Smooth muscle cell (in vitro differentiated cells): ENCODE measurements around the gene SEMA4D. TPM values are rescaled to one million over a fixed set of nuclear protein-coding genes. Genes with fewer than 3 reads are reported as not detected.

ENCODE experiments used
- DNase-seq: peaks from one replicate; lab custom pipeline; 2025; ENCODE audit not compliant: unreplicated experiment; lab: John Stamatoyannopoulos, UW
- H2AFZ ChIP-seq: fragments of 200-600 bp; sonication (generic); 2 replicates; pipeline ENCODE4 v1.6.0; 2016; ENCODE audit warnings: antibody characterized with exemption, low read depth, mild to moderate bottlenecking
- H3F3A ChIP-seq: fragments of 200-600 bp; sonication (generic); 2 replicates; pipeline ENCODE4 v1.6.0; 2017; ENCODE audit warnings: antibody characterized with exemption, low read depth
- H3K27ac ChIP-seq: fragments of 200-600 bp; sonication (generic); 2 replicates; pipeline ENCODE4 v1.5.1; 2016; ENCODE audit warnings: low read depth, mild to moderate bottlenecking
- H3K27me3 ChIP-seq: fragments of 200-600 bp; sonication (generic); 2 replicates; pipeline ENCODE4 v1.6.1; 2016; ENCODE audit warnings: low read depth, mild to moderate bottlenecking
- H3K36me3 ChIP-seq: fragments of 200-600 bp; sonication (generic); 2 replicates; pipeline ENCODE4 v1.5.1; 2016; ENCODE audit warnings: low read depth
- H3K4me1 ChIP-seq: fragments of 200-600 bp; sonication (generic); 2 replicates; pipeline ENCODE4 v1.5.1; 2016; ENCODE audit warnings: low read depth
- H3K4me2 ChIP-seq: fragments of 200-600 bp; sonication (generic); 2 replicates; pipeline ENCODE4 v1.6.0; 2016; ENCODE audit warnings: mild to moderate bottlenecking
- H3K4me3 ChIP-seq: fragments of 200-600 bp; sonication (generic); 2 replicates; pipeline ENCODE4 v1.5.1; 2016; ENCODE audit warnings: mild to moderate bottlenecking
- H3K79me2 ChIP-seq: fragments of 200-600 bp; sonication (generic); 2 replicates; pipeline ENCODE4 v1.6.0; 2016; ENCODE audit warnings: low read depth, mild to moderate bottlenecking
- H3K9ac ChIP-seq: fragments of 200-600 bp; sonication (generic); 2 replicates; pipeline ENCODE4 v1.6.0; 2016; ENCODE audit warnings: low read depth
- H3K9me3 ChIP-seq: fragments of 200-600 bp; sonication (generic); replicated peaks from 2 replicates; pipeline ENCODE4 v1.5.1; 2016; ENCODE audit warnings: low read depth
- H4K20me1 ChIP-seq: fragments of 200-600 bp; sonication (generic); 2 replicates; pipeline ENCODE4 v1.6.0; 2016; ENCODE audit warnings: low read depth
- WGBS: methylation state at CpG from one replicate; pipeline ENCODE4 v1.1.7; 2016; ENCODE audit warnings: low lambda C conversion rate; 5-methylcytosine and 5-hydroxymethylcytosine counted together
- polyA plus RNA-seq: library from polyadenylated mRNA; unstranded; fragments of >200 nt; fragmentation: Nextera tagmentation; extraction: Ambion mirVana; gene quantifications from 2 replicates; pipeline ENCODE4 v1.2.1, GENCODE V29; 2016
- total RNA-seq: library from RNA; depleted of rRNA; stranded (reverse); fragments of >200 nt; gene quantifications from 2 replicates; pipeline ENCODE4 v1.2.3, GENCODE V29; 2014
- TF ChIP-seq, protein P1 (sequence below): fragments of 200-600 bp; sonication (generic); IDR thresholded peaks from 2 replicates; pipeline ENCODE4 v1.5.1; 2017; ENCODE audit warnings: borderline replicate concordance, mild to moderate bottlenecking, antibody characterized with exemption; ENCODE audit not compliant: insufficient read depth, poor library complexity, severe bottlenecking

The SEMA4D gene
- total and polyA plus RNA-seq, 2 experiments from 2014 or later, result 0.63 to 2.7 TPM

DNA sequence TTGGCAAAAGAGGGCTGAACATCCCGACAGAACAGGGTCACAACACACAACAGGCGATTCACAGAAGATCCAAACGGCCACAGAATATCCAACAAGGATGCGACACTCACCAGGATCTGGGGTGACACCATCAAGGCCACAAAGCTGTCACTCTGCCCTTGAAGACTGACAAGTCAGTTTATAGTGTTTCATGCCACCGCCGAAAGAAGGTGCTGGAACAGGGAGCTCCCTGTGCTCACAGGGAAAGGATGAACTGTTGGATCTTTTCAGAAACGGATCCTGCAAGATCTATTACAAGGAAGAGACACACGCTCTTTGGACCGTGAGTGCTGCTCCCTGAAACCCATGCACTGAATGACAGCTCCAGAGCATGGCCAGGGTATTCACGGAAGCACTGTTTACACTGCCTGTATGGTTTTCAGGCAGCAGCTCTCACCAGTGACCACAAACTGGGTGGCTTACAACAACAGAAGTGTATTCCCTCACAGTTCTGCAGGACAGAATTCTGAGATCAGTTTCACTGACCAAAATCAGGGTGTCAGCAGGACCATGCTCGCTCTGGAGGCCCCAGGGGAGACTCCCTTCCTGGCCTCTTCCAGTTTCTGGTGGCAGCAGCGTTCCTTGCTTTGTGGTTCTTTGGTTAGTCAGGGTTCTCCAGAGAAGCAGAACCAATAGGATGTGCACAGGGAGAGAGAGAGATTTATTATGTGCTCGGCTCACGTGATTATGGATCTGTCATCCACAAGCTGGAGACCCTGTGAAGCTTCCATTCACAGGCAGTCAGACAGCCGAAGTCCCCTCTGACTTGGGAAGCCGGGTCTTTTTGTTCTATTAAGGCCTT is 52.8 kb downstream of the SEMA4D start:
- Histone ChIP-seq H3K4me3 (no peak overlapping the region), H4K20me1 (no peaks in the 10 kb centered on the region), H3K4me1 (no peaks in the 10 kb centered on the region), H2AFZ (no peak overlapping the region), H3K27me3 (no peaks in the 10 kb centered on the region), H3K4me2 (no peak overlapping the region), H3K9me3 (no peaks in the 10 kb centered on the region), H3F3A (no peaks in the 10 kb centered on the region), H3K36me3 (no peaks in the 10 kb centered on the region), H3K9ac (no peak overlapping the region), H3K27ac (no peak overlapping the region), H3K79me2 (no peaks in the 10 kb centered on the region)
- TF ChIP-seq, protein P1, sequence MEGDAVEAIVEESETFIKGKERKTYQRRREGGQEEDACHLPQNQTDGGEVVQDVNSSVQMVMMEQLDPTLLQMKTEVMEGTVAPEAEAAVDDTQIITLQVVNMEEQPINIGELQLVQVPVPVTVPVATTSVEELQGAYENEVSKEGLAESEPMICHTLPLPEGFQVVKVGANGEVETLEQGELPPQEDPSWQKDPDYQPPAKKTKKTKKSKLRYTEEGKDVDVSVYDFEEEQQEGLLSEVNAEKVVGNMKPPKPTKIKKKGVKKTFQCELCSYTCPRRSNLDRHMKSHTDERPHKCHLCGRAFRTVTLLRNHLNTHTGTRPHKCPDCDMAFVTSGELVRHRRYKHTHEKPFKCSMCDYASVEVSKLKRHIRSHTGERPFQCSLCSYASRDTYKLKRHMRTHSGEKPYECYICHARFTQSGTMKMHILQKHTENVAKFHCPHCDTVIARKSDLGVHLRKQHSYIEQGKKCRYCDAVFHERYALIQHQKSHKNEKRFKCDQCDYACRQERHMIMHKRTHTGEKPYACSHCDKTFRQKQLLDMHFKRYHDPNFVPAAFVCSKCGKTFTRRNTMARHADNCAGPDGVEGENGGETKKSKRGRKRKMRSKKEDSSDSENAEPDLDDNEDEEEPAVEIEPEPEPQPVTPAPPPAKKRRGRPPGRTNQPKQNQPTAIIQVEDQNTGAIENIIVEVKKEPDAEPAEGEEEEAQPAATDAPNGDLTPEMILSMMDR, result no peak
- DNase-seq, result no peak
- 80% methylated on average over 16 of the region's 16 CpGs for WGBS

DNA sequence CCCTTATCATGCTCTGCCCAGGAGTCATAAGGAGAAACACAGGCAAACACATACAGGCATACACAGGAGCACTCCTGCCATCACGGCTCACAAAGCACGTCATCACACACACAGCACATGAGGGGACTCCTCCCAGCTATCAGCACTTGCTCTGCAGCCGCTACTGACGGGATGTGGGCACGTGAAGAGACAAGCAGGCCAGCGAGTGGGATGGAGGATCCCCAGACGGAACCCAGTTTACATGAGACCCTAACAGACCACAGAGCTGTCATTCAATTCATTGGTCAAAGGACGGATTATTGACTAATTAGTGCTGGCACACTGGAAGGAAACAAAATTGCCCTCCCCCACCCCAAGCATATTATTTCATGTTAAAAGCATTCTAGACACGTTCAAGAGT is 53.6 kb downstream of the SEMA4D start:
- Histone ChIP-seq H3K79me2 (no peaks in the 10 kb centered on the region), H3K27ac (no peak overlapping the region), H3K9ac (no peak overlapping the region), H2AFZ (no peak overlapping the region), H3K4me1 (no peaks in the 10 kb centered on the region), H3F3A (no peaks in the 10 kb centered on the region), H3K4me2 (no peak overlapping the region), H3K27me3 (no peaks in the 10 kb centered on the region), H3K36me3 (no peaks in the 10 kb centered on the region), H3K9me3 (no peaks in the 10 kb centered on the region), H3K4me3 (no peak overlapping the region), H4K20me1 (no peaks in the 10 kb centered on the region)
- 88% methylated on average over 9 of the region's 9 CpGs for WGBS
- no peak for DNase-seq
- TF ChIP-seq, protein P1, result no peak

DNA sequence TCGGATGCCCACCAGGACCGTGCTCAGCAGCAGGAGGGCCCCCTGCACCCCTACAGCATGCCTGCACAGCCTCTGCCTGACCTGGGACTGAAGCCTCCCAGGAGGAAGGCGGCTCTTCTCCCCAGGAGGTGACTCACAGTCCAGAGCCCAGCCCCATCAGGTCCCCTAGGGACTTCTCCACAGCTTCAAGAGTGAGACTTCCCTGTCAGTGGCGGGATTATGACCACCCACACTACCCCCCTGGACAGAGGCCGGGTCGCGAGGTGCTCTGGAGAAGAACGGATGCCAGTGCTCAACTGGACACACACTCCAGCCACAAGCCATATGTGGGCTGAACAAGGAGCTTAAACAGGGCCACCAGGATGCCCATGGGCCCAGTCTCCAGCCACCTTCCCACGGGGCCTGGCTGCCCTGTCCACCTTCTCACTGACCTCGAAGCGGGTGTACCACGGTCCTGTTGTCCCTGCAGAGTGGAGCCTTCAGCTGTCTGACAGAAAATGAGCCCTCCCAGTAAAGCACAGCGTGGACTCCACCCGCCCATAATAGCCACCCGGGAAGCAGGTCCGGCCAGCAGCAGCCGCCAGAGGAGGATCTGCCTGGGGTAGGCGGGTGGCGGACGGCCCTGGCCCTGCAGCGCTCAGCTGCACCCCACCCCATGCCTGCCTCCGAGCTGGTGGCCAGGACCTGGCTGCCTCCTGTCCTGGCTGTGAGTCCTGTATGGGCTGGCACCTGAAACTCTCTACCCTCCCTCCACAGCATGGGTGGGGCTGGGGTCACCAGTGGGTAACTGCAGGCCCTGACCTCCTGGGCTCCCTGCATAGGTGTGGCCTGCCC is 54.7 kb downstream of the SEMA4D start:
- WGBS, result 79% methylated on average over 22 of the region's 22 CpGs

More for the DNA sequence above, 54.7 kb downstream of the SEMA4D start:
- Histone ChIP-seq H2AFZ (no peak overlapping the region), H3F3A (no peaks in the 10 kb centered on the region), H3K27ac (no peak overlapping the region), H3K36me3 (no peaks in the 10 kb centered on the region), H3K9me3 (no peaks in the 10 kb centered on the region), H3K4me3 (no peak overlapping the region), H3K9ac (no peak overlapping the region), H3K79me2 (no peaks in the 10 kb centered on the region), H3K27me3 (no peaks in the 10 kb centered on the region), H4K20me1 (no peaks in the 10 kb centered on the region), H3K4me1 (no peaks in the 10 kb centered on the region), H3K4me2 (peak overlapping the region; percentile 6)
- TF ChIP-seq, protein P1, result no peak
- DNase-seq, result no peak
